ENCODE measurements around the gene UBR2.

- no peak for TF ChIP-seq CTCF (conservative IDR thresholded peaks at IDR 0.05; ENCODE audit: low read depth, low read length)
- no peak for TF ChIP-seq EZH2 (IDR thresholded peaks at IDR 0.05; ENCODE audit: borderline replicate concordance, low read depth, low read length, poor library complexity, severe bottlenecking)
These were observed 7.9 kb downstream of the UBR2 start for GRCh38 chr6:42571611-42572342.

All from A673 (cell line).